Liver (tissue), 9 donors: ENCODE data around the gene PDE3B. TPM values are rescaled to one million over a fixed set of nuclear protein-coding genes. Genes with fewer than 3 reads are reported as not detected.

Experiments
- DNase-seq: peaks from one replicate; pipeline ENCODE4 v3.0.0-alpha.2; 2017; ENCODE audit warnings: low spot score
- H3K27ac ChIP-seq, 2 donors: one replicate each; pipeline ENCODE4 v1.7.0; 2013; ENCODE audit warnings: inconsistent platforms in 2 of 2, low read length in 2 of 2, control low read depth in 1 of 2, low read depth in 1 of 2, mild to moderate bottlenecking in 1 of 2
- H3K27me3 ChIP-seq, 4 donors: one replicate each; pipeline versions ENCODE4 v1.6.1 to v1.7.0; 2013; ENCODE audit warnings: low read length in 3 of 4, inconsistent platforms in 1 of 4, mild to moderate bottlenecking in 1 of 4, moderate library complexity in 1 of 4; ENCODE audit not compliant: control insufficient read depth in 4 of 4, insufficient read depth in 4 of 4
- H3K36me3 ChIP-seq, 4 donors: one replicate each; pipeline versions ENCODE4 v1.6.1 to v1.7.0; 2013; ENCODE audit warnings: low read length in 3 of 4, mild to moderate bottlenecking in 3 of 4, low read depth in 1 of 4, moderate library complexity in 1 of 4; ENCODE audit not compliant: control insufficient read depth in 4 of 4, insufficient read depth in 3 of 4
- H3K4me1 ChIP-seq, 4 donors: one replicate each; pipeline versions ENCODE4 v1.6.1 to v1.7.0; 2013; ENCODE audit warnings: low read length in 3 of 4, mild to moderate bottlenecking in 3 of 4, moderate library complexity in 1 of 4; ENCODE audit not compliant: control insufficient read depth in 4 of 4, insufficient read depth in 4 of 4
- H3K4me3 ChIP-seq, 3 donors: one replicate each; pipeline versions ENCODE4 v1.6.1 to v1.7.0; 2013; ENCODE audit warnings: low read length in 3 of 3, control low read depth in 1 of 3, low read depth in 1 of 3, mild to moderate bottlenecking in 1 of 3
- H3K9ac ChIP-seq, 2 donors: one replicate each; pipeline ENCODE4 v1.7.0; 2013; ENCODE audit warnings: low read length in 2 of 2, mild to moderate bottlenecking in 2 of 2, moderate library complexity in 2 of 2, control low read depth in 1 of 2, low read depth in 1 of 2
- H3K9me3 ChIP-seq, 4 donors: one replicate each; pipeline versions ENCODE4 v1.6.1 to v1.7.0; 2013; ENCODE audit warnings: low read length in 3 of 4; ENCODE audit not compliant: control insufficient read depth in 4 of 4
- CTCF ChIP-seq: fragments of 150-350 bp; IDR thresholded peaks from 2 replicates; pipeline ENCODE4 v1.5.1; 2017; ENCODE audit warnings: improper control_type of control experiment, low read depth, low read length; ENCODE audit not compliant: missing input control
- EGR1 ChIP-seq, 2 donors: IDR thresholded peaks; 2 replicates each; pipeline ENCODE4 v1.6.1; 2016 to 2018; ENCODE audit warnings: antibody characterized with exemption in 2 of 2, low read depth in 2 of 2
- FOXA1 ChIP-seq: IDR thresholded peaks from 2 replicates; pipeline ENCODE4 v1.6.1; 2016; ENCODE audit warnings: antibody characterized with exemption
- FOXA2 ChIP-seq: IDR thresholded peaks from 2 replicates; pipeline ENCODE4 v1.6.1; 2016; ENCODE audit warnings: antibody characterized with exemption
- GABPA ChIP-seq, 2 donors: IDR thresholded peaks in 1 of 2; conservative IDR thresholded peaks in 1 of 2; 2 replicates each; pipeline ENCODE4 v1.6.1; 2016; ENCODE audit warnings: antibody characterized with exemption in 2 of 2, mild to moderate bottlenecking in 1 of 2, moderate library complexity in 1 of 2
- HNF4A ChIP-seq, 2 donors: conservative IDR thresholded peaks; 2 replicates each; pipeline ENCODE4 v1.6.1; 2016; ENCODE audit warnings: antibody characterized with exemption in 2 of 2, mild to moderate bottlenecking in 2 of 2
- HNF4G ChIP-seq: IDR thresholded peaks from 2 replicates; pipeline ENCODE4 v1.6.1; 2016; ENCODE audit warnings: antibody characterized with exemption
- JUND ChIP-seq, 2 donors: IDR thresholded peaks; 2 replicates each; pipeline ENCODE4 v1.6.1; 2016; ENCODE audit warnings: antibody characterized with exemption in 2 of 2
- MAX ChIP-seq: IDR thresholded peaks from 2 replicates; pipeline ENCODE4 v1.6.1; 2016; ENCODE audit warnings: antibody characterized with exemption
- RAD21 ChIP-seq, 2 donors: IDR thresholded peaks; 2 replicates each; pipeline ENCODE4 v1.6.1; 2016; ENCODE audit warnings: antibody characterized with exemption in 2 of 2, mild to moderate bottlenecking in 2 of 2
- SP1 ChIP-seq: IDR thresholded peaks from 2 replicates; pipeline ENCODE4 v1.6.1; 2018; ENCODE audit warnings: antibody characterized with exemption, mild to moderate bottlenecking
- TAF1 ChIP-seq: conservative IDR thresholded peaks from 2 replicates; pipeline ENCODE4 v1.6.1; 2016; ENCODE audit warnings: antibody characterized with exemption, mild to moderate bottlenecking
- YY1 ChIP-seq: IDR thresholded peaks from 2 replicates; pipeline ENCODE4 v1.6.1; 2016; ENCODE audit warnings: antibody characterized with exemption, mild to moderate bottlenecking
- WGBS: extraction: QIAGEN DNeasy Blood & Tissue Kit; methylation state at CpG from one replicate; pipeline ENCODE4 v1.1.7; 2013; 5-methylcytosine and 5-hydroxymethylcytosine counted together
- polyA plus RNA-seq, 2 donors: library from polyadenylated mRNA; stranded (reverse) in 1 of 2; unstranded in 1 of 2; fragments of 200-250 nt in 1 of 2; fragments of >200 nt in 1 of 2; fragmentation: Nextera tagmentation in 1 of 2; extraction: Ambion mirVana in 1 of 2; gene quantifications; one replicate each; pipeline versions ENCODE4 v1.2.1 to v1.2.3, GENCODE V29; 2013 to 2015
- total RNA-seq, 2 donors: library from RNA; depleted of rRNA; stranded (reverse); fragments of >200 nt; gene quantifications; one replicate each; pipeline ENCODE4 v1.2.3, GENCODE V29; 2014
- TF ChIP-seq, protein P1 (sequence below): IDR thresholded peaks from 2 replicates; pipeline ENCODE4 v1.6.1; 2016; ENCODE audit warnings: antibody characterized with exemption
- donor health status: healthy.
- donor health status: healthy.
- donor health status: healthy.
- donor health status: healthy.
- donor health status: healthy.

Gene PDE3B
- total and polyA plus RNA-seq, 4 donors, result 11.3 to 43.1 (median 21.7) TPM

DNA sequence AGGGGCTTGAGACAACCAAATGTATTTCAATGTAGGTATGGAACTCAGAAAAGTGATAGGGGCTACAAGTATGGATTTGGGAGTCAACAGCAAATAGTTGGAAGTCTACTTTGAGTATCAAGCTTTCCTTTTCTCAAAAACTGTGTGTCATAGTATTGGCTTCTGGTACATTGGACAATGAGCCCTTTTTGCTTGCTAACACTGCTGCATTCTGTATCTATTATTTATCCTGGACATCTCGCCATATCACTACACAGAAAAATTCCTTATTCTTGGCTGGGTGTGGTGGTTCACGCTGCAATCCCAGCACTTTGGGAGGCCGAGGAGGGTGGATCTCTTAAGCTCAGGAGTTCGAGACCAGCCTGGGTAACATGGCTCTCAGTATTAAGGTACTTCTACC, 230.0 kb downstream of the PDE3B start:
- WGBS, result 95% methylated on average over 4 of the region's 4 CpGs
- DNase-seq, result no peak
- H3K4me1 ChIP-seq, result no peaks in the 10 kb centered on the region
- no peak overlapping the region for H3K27ac ChIP-seq
- no peaks in the 10 kb centered on the region for H3K9me3 ChIP-seq
- no peak overlapping the region for H3K4me3 ChIP-seq
- TF ChIP-seq FOXA1 (no peak), SP1 (no peak), MAX (no peak), CTCF (no peak), HNF4G (no peak)
- TF ChIP-seq, protein P1, sequence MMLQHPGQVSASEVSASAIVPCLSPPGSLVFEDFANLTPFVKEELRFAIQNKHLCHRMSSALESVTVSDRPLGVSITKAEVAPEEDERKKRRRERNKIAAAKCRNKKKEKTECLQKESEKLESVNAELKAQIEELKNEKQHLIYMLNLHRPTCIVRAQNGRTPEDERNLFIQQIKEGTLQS, result no peak
- H3K36me3 ChIP-seq, result peaks cover 6 to 29% (median 15%) of the 10 kb centered on the region in 4 donors
- H3K27me3 ChIP-seq, result no peaks in the 10 kb centered on the region
- no peak overlapping the region for H3K9ac ChIP-seq

GRCh38 chr11:14875163-14875562, 231.6 kb downstream of the PDE3B start:
- no peaks in the 10 kb centered on the region for H3K27me3 ChIP-seq
- H3K4me3 ChIP-seq, result no peak overlapping the region
- H3K9ac ChIP-seq, result no peak overlapping the region
- H3K27ac ChIP-seq, result no peak overlapping the region
- no peak for TF ChIP-seq HNF4A (conservative IDR thresholded peaks at IDR 0.05)
- no peak for TF ChIP-seq GABPA (IDR thresholded peaks at IDR 0.05 in 1 of 2, conservative IDR thresholded peaks at IDR 0.05 in 1 of 2)
- TF ChIP-seq EGR1 (IDR thresholded peaks at IDR 0.05; ENCODE audit: low read depth in 2 of 2), result no peak
- TF ChIP-seq TAF1, result no peak
- TF ChIP-seq SP1, result no peak
- TF ChIP-seq CTCF, result no peak
- no peak for TF ChIP-seq YY1
- no peak for TF ChIP-seq HNF4G
- TF ChIP-seq, protein P1, result no peak
- no peak for TF ChIP-seq JUND (IDR thresholded peaks at IDR 0.05)
- TF ChIP-seq RAD21 (IDR thresholded peaks at IDR 0.05), result no peak
- no peak for TF ChIP-seq FOXA2
- DNase-seq, result no peak
- no peaks in the 10 kb centered on the region for H3K9me3 ChIP-seq
- H3K4me1 ChIP-seq, result no peaks in the 10 kb centered on the region
- H3K36me3 ChIP-seq, result peaks cover 2 to 31% (median 12%) of the 10 kb centered on the region in 4 donors
- 97% methylated on average over 5 of the region's 5 CpGs for WGBS
